GM18520 (cell line): ENCODE data around the gene SLC2A3.
"Not testable (repeated sequence)": the region's sequence is repeated elsewhere in the genome, so short reads cannot be mapped to it uniquely, and the experiment has no call there.

Experiments used
- ATAC-seq: cut with Tn5 transposase; IDR thresholded peaks from one replicate; pipeline ENCODE4 v1.9.1; 2021; ENCODE audit not compliant: unreplicated experiment

The SLC2A3 gene

GRCh38 chr12:7917392-7918267 lies 18.4 kb downstream of the SLC2A3 start:
- ATAC-seq, result no peak

GRCh38 chr12:7916936-7917335 lies 19.1 kb downstream of the SLC2A3 start:
- ATAC-seq, result no peak

GRCh38 chr12:7915661-7916403 lies 20.2 kb downstream of the SLC2A3 start:
- ATAC-seq, result no peak

GRCh38 chr12:7910106-7910505 lies 25.9 kb downstream of the SLC2A3 start:
- ATAC-seq, result not testable (repeated sequence)

- ATAC-seq, result no peak
Measured at GRCh38 chr12:7907009-7907408, 29.0 kb downstream of the SLC2A3 start.

- ATAC-seq, result not testable (repeated sequence)
Measured at GRCh38 chr12:7906303-7906702, 29.7 kb downstream of the SLC2A3 start.

- not testable (repeated sequence) for ATAC-seq
Measured at GRCh38 chr12:7905600-7906125, 30.3 kb downstream of the SLC2A3 start.

GRCh38 chr12:7905071-7905470 lies 30.9 kb downstream of the SLC2A3 start:
- no peak for ATAC-seq

GRCh38 chr12:7902416-7902815 lies 33.6 kb downstream of the SLC2A3 start:
- not testable (repeated sequence) for ATAC-seq

- no peak for ATAC-seq
Measured at GRCh38 chr12:7899755-7900154, 36.2 kb downstream of the SLC2A3 start.

- ATAC-seq, result not testable (repeated sequence)
Measured at GRCh38 chr12:7896726-7897125, 39.3 kb downstream of the SLC2A3 start.

GRCh38 chr12:7892186-7892980 lies 43.6 kb downstream of the SLC2A3 start:
- no peak for ATAC-seq

- no peak for ATAC-seq
Measured at GRCh38 chr12:7884689-7885088, 51.3 kb downstream of the SLC2A3 start.

- ATAC-seq, result not testable (repeated sequence)
Measured at GRCh38 chr12:7881736-7882120, 54.3 kb downstream of the SLC2A3 start.

GRCh38 chr12:7880952-7881735 lies 54.8 kb downstream of the SLC2A3 start:
- ATAC-seq, result not testable (repeated sequence)

- no peak for ATAC-seq
Measured at GRCh38 chr12:7879246-7879645, 56.7 kb downstream of the SLC2A3 start.

GRCh38 chr12:7877420-7877819 lies 58.6 kb downstream of the SLC2A3 start:
- ATAC-seq, result no peak

GRCh38 chr12:7872566-7873319 lies 63.2 kb downstream of the SLC2A3 start, which contains the start of gene SLC2A14:
Gene SLC2A14 (minus strand): TSS chr12:7872915. CDS start chr12:7869880, 3,035 bp downstream.
- no peak for ATAC-seq

- no peak for ATAC-seq
Measured at GRCh38 chr12:7870335-7870734, 65.7 kb downstream of the SLC2A3 start.
